WTC11 (cell line): Measurements from ENCODE around the gene ISG15. TPM values are rescaled to one million over a fixed set of nuclear protein-coding genes. Genes with fewer than 3 reads are reported as not detected.

ENCODE experiments used
- AFF4 ChIP-seq: sonication (generic); formaldehyde crosslinking; IDR thresholded peaks from 2 replicates; pipeline ENCODE4 v1.8.1; 2023; ENCODE audit warnings: mild to moderate bottlenecking, missing genetic modification reagents, borderline replicate concordance
- FOXK1 ChIP-seq: sonication (generic); formaldehyde crosslinking; IDR thresholded peaks from 2 replicates; pipeline ENCODE4 v1.8.0; 2022; ENCODE audit warnings: mild to moderate bottlenecking, moderate library complexity, missing genetic modification reagents
- FOXP1 ChIP-seq: sonication (generic); formaldehyde crosslinking; IDR thresholded peaks from 2 replicates; pipeline ENCODE4 v1.8.0; 2022; ENCODE audit warnings: missing genetic modification reagents, mild to moderate bottlenecking, moderate library complexity, borderline replicate concordance
- GRHL2 ChIP-seq: fragments of 250-450 bp; sonication (Bioruptor Pico); IDR thresholded peaks from 2 replicates; pipeline ENCODE4 v1.8.0; 2022; ENCODE audit warnings: mild to moderate bottlenecking, moderate library complexity; ENCODE audit not compliant: insufficient replicate concordance, severe bottlenecking
- IRF2 ChIP-seq: sonication (generic); formaldehyde crosslinking; IDR thresholded peaks from 2 replicates; pipeline ENCODE4 v1.8.0; 2022; ENCODE audit warnings: low read depth, missing genetic modification reagents, borderline replicate concordance
- NFYB ChIP-seq: sonication (generic); formaldehyde crosslinking; conservative IDR thresholded peaks from 2 replicates; pipeline ENCODE4 v1.8.0; 2022; ENCODE audit warnings: low read depth, missing genetic modification reagents
- NR2C2 ChIP-seq: sonication (generic); formaldehyde crosslinking; IDR thresholded peaks from 2 replicates; pipeline ENCODE4 v1.8.0; 2022; ENCODE audit warnings: mild to moderate bottlenecking, missing genetic modification reagents
- PRRX2 ChIP-seq: fragments of 250-450 bp; sonication (Bioruptor Pico); IDR thresholded peaks from 2 replicates; pipeline ENCODE4 v1.8.0; 2021; ENCODE audit warnings: mild to moderate bottlenecking
- RELA ChIP-seq: sonication (generic); formaldehyde crosslinking; IDR thresholded peaks from 2 replicates; pipeline ENCODE4 v1.8.1; 2022; ENCODE audit warnings: missing genetic modification reagents, mild to moderate bottlenecking, borderline replicate concordance
- SMAD3 ChIP-seq: sonication (generic); formaldehyde crosslinking; IDR thresholded peaks from 2 replicates; pipeline ENCODE4 v1.8.0; 2022; ENCODE audit warnings: missing genetic modification reagents, mild to moderate bottlenecking, borderline replicate concordance
- TCF7 ChIP-seq: sonication (generic); formaldehyde crosslinking; IDR thresholded peaks from 2 replicates; pipeline ENCODE4 v1.8.0; 2022; ENCODE audit warnings: mild to moderate bottlenecking, low read depth, missing genetic modification reagents, moderate library complexity
- ZMAT4 ChIP-seq: fragments of 250-450 bp; sonication (Bioruptor Pico); IDR thresholded peaks from 2 replicates; pipeline ENCODE4 v1.9.0; 2021; ENCODE audit warnings: mild to moderate bottlenecking
- ZNF219 ChIP-seq: sonication (generic); formaldehyde crosslinking; IDR thresholded peaks from 2 replicates; pipeline ENCODE4 v1.8.0; 2023; ENCODE audit warnings: missing genetic modification reagents, mild to moderate bottlenecking, borderline replicate concordance
- ZNF396 ChIP-seq: fragments of 250-450 bp; sonication (Bioruptor Pico); IDR thresholded peaks from 2 replicates; pipeline ENCODE4 v1.8.0; 2021; ENCODE audit warnings: mild to moderate bottlenecking, moderate library complexity, borderline replicate concordance
- ZNF512 ChIP-seq: sonication (generic); formaldehyde crosslinking; IDR thresholded peaks from 2 replicates; pipeline ENCODE4 v1.8.1; 2022; ENCODE audit warnings: missing genetic modification reagents, borderline replicate concordance
- total RNA-seq: library from RNA; stranded (reverse); gene quantifications from 3 replicates; pipeline ENCODE4 v1.2.3, GENCODE V29; 2021
- TF ChIP-seq, protein P1 (sequence below): sonication (generic); formaldehyde crosslinking; IDR thresholded peaks from 2 replicates; pipeline ENCODE4 v1.8.1; 2023; ENCODE audit warnings: mild to moderate bottlenecking, missing genetic modification reagents
- TF ChIP-seq, protein P2 (sequence below): sonication (generic); formaldehyde crosslinking; IDR thresholded peaks from 2 replicates; pipeline ENCODE4 v1.8.0; 2023; ENCODE audit warnings: missing genetic modification reagents
- TF ChIP-seq, protein P3 (sequence below): fragments of 250-450 bp; sonication (Bioruptor Pico); IDR thresholded peaks from 2 replicates; pipeline ENCODE4 v1.9.0; 2021; ENCODE audit warnings: mild to moderate bottlenecking
- TF ChIP-seq, protein P4 (sequence below): fragments of 250-450 bp; sonication (Bioruptor Pico); conservative IDR thresholded peaks from 2 replicates; pipeline ENCODE4 v1.9.0; 2021; ENCODE audit warnings: mild to moderate bottlenecking
- TF ChIP-seq, protein P5 (sequence below): sonication (generic); formaldehyde crosslinking; IDR thresholded peaks from 2 replicates; pipeline ENCODE4 v1.8.0; 2022; ENCODE audit warnings: missing genetic modification reagents

ISG15 gene
- total RNA-seq, 1 experiment from 2014 or later: 29.5 TPM

- TF ChIP-seq AFF4 (CRISPR knock-in tag) (no peak), FOXP1 (no peak), GRHL2 (CRISPR knock-in tag) (no peak), FOXK1 (0 out of 2 replicates have a peak, but pooled peaks have one; percentile 35), NR2C2 (CRISPR knock-in tag) (no peak), NFYB (CRISPR knock-in tag) (peak; percentile 60), RELA (no peak), ZNF219 (CRISPR knock-in tag) (no peak), SMAD3 (CRISPR knock-in tag) (no peak), PRRX2 (no peak), ZNF396 (CRISPR knock-in tag) (no peak), ZMAT4 (CRISPR knock-in tag) (no peak), TCF7 (CRISPR knock-in tag) (no peak), IRF2 (CRISPR knock-in tag) (no peak), ZNF512 (CRISPR knock-in tag) (no peak)
- TF ChIP-seq, protein P1, sequence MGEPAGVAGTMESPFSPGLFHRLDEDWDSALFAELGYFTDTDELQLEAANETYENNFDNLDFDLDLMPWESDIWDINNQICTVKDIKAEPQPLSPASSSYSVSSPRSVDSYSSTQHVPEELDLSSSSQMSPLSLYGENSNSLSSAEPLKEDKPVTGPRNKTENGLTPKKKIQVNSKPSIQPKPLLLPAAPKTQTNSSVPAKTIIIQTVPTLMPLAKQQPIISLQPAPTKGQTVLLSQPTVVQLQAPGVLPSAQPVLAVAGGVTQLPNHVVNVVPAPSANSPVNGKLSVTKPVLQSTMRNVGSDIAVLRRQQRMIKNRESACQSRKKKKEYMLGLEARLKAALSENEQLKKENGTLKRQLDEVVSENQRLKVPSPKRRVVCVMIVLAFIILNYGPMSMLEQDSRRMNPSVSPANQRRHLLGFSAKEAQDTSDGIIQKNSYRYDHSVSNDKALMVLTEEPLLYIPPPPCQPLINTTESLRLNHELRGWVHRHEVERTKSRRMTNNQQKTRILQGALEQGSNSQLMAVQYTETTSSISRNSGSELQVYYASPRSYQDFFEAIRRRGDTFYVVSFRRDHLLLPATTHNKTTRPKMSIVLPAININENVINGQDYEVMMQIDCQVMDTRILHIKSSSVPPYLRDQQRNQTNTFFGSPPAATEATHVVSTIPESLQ (CRISPR knock-in tag): no peak
- TF ChIP-seq, protein P2, sequence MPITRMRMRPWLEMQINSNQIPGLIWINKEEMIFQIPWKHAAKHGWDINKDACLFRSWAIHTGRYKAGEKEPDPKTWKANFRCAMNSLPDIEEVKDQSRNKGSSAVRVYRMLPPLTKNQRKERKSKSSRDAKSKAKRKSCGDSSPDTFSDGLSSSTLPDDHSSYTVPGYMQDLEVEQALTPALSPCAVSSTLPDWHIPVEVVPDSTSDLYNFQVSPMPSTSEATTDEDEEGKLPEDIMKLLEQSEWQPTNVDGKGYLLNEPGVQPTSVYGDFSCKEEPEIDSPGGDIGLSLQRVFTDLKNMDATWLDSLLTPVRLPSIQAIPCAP (CRISPR knock-in tag): no peak
- TF ChIP-seq, protein P3, sequence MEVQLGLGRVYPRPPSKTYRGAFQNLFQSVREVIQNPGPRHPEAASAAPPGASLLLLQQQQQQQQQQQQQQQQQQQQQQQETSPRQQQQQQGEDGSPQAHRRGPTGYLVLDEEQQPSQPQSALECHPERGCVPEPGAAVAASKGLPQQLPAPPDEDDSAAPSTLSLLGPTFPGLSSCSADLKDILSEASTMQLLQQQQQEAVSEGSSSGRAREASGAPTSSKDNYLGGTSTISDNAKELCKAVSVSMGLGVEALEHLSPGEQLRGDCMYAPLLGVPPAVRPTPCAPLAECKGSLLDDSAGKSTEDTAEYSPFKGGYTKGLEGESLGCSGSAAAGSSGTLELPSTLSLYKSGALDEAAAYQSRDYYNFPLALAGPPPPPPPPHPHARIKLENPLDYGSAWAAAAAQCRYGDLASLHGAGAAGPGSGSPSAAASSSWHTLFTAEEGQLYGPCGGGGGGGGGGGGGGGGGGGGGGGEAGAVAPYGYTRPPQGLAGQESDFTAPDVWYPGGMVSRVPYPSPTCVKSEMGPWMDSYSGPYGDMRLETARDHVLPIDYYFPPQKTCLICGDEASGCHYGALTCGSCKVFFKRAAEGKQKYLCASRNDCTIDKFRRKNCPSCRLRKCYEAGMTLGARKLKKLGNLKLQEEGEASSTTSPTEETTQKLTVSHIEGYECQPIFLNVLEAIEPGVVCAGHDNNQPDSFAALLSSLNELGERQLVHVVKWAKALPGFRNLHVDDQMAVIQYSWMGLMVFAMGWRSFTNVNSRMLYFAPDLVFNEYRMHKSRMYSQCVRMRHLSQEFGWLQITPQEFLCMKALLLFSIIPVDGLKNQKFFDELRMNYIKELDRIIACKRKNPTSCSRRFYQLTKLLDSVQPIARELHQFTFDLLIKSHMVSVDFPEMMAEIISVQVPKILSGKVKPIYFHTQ (CRISPR knock-in tag): no peak
- TF ChIP-seq, protein P4, sequence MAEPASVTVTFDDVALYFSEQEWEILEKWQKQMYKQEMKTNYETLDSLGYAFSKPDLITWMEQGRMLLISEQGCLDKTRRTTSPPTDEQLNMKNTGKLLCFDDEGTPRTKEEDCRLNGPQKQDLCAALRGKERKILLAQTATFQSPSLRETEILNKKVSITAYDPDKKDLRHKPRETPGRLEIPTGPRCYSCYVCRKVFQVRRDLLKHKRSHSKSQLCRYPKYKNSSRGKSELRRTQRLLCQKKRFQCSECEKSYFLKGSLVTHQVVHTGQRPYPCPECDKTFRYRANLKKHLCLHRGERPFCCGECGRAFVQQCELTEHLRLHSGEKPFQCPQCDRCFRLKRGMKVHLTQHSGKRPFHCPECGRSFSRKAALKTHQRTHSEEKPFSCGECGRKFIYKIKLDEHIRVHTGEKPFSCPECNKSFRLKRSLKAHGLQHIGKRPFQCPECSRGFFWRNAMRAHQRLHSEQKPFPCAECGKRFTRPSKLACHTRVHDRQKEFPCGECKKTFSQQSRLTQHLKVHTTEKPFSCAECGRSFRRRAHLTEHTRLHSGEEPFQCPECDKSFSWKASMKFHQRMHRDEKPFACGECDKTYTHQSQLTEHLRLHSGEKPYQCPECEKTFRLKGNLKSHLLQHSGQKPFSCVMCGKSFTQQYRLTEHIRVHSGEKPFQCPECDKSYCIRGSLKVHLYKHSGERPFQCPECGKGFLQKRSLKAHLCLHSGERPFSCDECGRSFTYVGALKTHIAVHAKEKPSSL (CRISPR knock-in tag): no peak
- TF ChIP-seq, protein P5, sequence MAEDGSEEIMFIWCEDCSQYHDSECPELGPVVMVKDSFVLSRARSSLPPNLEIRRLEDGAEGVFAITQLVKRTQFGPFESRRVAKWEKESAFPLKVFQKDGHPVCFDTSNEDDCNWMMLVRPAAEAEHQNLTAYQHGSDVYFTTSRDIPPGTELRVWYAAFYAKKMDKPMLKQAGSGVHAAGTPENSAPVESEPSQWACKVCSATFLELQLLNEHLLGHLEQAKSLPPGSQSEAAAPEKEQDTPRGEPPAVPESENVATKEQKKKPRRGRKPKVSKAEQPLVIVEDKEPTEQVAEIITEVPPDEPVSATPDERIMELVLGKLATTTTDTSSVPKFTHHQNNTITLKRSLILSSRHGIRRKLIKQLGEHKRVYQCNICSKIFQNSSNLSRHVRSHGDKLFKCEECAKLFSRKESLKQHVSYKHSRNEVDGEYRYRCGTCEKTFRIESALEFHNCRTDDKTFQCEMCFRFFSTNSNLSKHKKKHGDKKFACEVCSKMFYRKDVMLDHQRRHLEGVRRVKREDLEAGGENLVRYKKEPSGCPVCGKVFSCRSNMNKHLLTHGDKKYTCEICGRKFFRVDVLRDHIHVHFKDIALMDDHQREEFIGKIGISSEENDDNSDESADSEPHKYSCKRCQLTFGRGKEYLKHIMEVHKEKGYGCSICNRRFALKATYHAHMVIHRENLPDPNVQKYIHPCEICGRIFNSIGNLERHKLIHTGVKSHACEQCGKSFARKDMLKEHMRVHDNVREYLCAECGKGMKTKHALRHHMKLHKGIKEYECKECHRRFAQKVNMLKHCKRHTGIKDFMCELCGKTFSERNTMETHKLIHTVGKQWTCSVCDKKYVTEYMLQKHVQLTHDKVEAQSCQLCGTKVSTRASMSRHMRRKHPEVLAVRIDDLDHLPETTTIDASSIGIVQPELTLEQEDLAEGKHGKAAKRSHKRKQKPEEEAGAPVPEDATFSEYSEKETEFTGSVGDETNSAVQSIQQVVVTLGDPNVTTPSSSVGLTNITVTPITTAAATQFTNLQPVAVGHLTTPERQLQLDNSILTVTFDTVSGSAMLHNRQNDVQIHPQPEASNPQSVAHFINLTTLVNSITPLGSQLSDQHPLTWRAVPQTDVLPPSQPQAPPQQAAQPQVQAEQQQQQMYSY (CRISPR knock-in tag): 0 out of 2 replicates have a peak, but pooled peaks have one; percentile 12
Observed at GRCh38 chr1:1033009-1033587, 19.8 kb downstream of the ISG15 start (continued).
